ENCODE measurements around the gene KCNT1. TPM values are rescaled to one million over a fixed set of nuclear protein-coding genes. Genes with fewer than 3 reads are reported as not detected.

Gene KCNT1
- polyA plus RNA-seq, 1 donor (not counting 4 experiments of a cell fraction or from before 2014, with no cell fraction given) = not detected

DNA sequence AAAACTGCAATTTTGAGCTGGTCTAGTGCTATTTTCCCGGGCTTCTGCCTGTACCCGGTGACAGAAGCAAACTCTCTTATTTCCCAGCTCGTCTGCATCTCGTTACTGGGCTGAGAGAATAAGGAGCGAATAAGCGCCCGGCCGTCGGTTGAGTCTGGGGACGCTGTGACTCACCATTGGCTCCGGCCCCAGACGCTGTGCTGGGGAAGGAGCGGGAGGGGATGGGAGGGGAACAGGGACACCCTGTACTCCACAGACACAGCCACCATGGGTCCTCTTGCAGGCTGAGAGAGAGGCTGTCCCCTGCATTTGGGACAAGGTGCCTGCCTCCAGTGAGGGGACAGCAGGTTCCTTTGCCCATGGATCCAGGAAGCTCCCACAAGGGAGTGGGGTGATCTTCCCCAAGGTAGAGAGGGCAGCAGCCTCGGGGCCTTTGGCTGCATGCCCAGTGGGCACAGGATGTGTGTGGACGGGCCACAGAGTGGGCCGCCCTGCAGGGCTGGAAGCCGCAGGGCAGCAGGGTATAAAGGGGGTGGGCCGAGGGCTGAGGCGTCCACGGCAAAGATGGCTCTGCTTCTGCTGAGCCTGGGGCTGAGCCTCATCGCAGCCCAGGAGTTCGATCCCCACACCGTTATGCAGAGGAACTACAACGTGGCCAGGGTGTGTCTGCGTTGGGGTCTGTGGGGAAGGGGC lies 39.1 kb upstream of the KCNT1 start, which contains the start of gene LCN9:
LCN9 (plus strand) TSS at position 552 of the 693 bp plus-strand sequence; CDS start at position 565, 13 bp downstream.
- Histone ChIP-seq H3K27me3 (ENCODE audit: control insufficient read depth, extremely low read depth, insufficient read depth, low read length) (no peaks in the 10 kb centered on the region), H3K9me1 (ENCODE audit: control insufficient read depth, extremely low read depth, insufficient read depth, low read length) (no peaks in the 10 kb centered on the region), H3K79me2 (ENCODE audit: control insufficient read depth, insufficient read depth, low read length) (no peaks in the 10 kb centered on the region), H3K4me2 (ENCODE audit: control insufficient read depth, extremely low read depth, insufficient read depth, low read depth, low read length) (no peak within 1 kb of the TSS), H2AFZ (ENCODE audit: control insufficient read depth, low read length) (no peak within 1 kb of the TSS), H3K9me3 (ENCODE audit: control insufficient read depth, low read depth, low read length) (no peaks in the 10 kb centered on the region), H3K4me3 (ENCODE audit: control insufficient read depth in 2 of 3, extremely low read depth in 1 of 3, insufficient read depth in 2 of 3, low read depth in 1 of 3, low read length in 3 of 3) (no peak within 1 kb of the TSS), H3K4me1 (ENCODE audit: control insufficient read depth, extremely low read depth, insufficient read depth, low read length) (no peaks in the 10 kb centered on the region), H4K20me1 (ENCODE audit: control insufficient read depth, extremely low read depth, insufficient read depth, low read length) (no peaks in the 10 kb centered on the region), H3K9ac (ENCODE audit: control insufficient read depth, extremely low read depth, insufficient read depth, low read length) (no peak within 1 kb of the TSS), H3K36me3 (ENCODE audit: control insufficient read depth in 2 of 2, extremely low read depth in 1 of 2, insufficient read depth in 2 of 2, low read length in 2 of 2) (no peaks in the 10 kb centered on the region), H3K27ac (ENCODE audit: control insufficient read depth, insufficient read depth, low read length) (no peak within 1 kb of the TSS)
- DNase-seq (ENCODE audit: low read depth, low spot score) = no peak
- dilution Hi-C loops (cut with MboI; ENCODE audit: extremely low pct_ligation_motif_present, low sequenced_read_pairs) = no loop called here
- TF ChIP-seq, protein P1, sequence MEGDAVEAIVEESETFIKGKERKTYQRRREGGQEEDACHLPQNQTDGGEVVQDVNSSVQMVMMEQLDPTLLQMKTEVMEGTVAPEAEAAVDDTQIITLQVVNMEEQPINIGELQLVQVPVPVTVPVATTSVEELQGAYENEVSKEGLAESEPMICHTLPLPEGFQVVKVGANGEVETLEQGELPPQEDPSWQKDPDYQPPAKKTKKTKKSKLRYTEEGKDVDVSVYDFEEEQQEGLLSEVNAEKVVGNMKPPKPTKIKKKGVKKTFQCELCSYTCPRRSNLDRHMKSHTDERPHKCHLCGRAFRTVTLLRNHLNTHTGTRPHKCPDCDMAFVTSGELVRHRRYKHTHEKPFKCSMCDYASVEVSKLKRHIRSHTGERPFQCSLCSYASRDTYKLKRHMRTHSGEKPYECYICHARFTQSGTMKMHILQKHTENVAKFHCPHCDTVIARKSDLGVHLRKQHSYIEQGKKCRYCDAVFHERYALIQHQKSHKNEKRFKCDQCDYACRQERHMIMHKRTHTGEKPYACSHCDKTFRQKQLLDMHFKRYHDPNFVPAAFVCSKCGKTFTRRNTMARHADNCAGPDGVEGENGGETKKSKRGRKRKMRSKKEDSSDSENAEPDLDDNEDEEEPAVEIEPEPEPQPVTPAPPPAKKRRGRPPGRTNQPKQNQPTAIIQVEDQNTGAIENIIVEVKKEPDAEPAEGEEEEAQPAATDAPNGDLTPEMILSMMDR (optimal IDR thresholded peaks at IDR 0.05 in 1 of 3, IDR thresholded peaks at IDR 0.05 in 1 of 3, conservative IDR thresholded peaks at IDR 0.05 in 1 of 3; ENCODE audit: extremely low read depth in 1 of 3, insufficient read depth in 2 of 3, low read length in 3 of 3) = no peak
- TF ChIP-seq EZH2 (IDR thresholded peaks at IDR 0.05; ENCODE audit: low read length) = no peak
- no peak for FAIRE-seq

DNA sequence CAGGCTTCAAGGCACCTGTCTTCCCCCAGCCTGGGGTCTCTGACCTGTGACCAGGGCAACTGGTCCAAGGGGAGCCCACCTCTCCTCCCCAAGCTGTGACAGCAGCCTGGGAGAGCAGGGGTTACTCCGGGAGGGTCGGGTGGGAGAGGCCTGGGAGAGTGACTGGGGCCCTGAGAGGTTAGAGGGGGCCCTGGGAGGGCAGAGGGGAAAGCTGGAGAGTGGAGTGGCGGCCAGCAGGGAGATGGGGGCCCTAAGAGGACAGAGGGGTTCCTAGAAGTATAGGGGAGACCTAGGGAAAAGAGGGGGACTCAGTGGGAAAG lies 38.6 kb upstream of the KCNT1 start:
- H3K4me3 ChIP-seq (ENCODE audit: control insufficient read depth in 2 of 3, extremely low read depth in 1 of 3, insufficient read depth in 2 of 3, low read depth in 1 of 3, low read length in 3 of 3) = no peak overlapping the region
- no peaks in the 10 kb centered on the region for H3K27me3 ChIP-seq (ENCODE audit: control insufficient read depth, extremely low read depth, insufficient read depth, low read length)
- no peaks in the 10 kb centered on the region for H3K4me1 ChIP-seq (ENCODE audit: control insufficient read depth, extremely low read depth, insufficient read depth, low read length)
- no peaks in the 10 kb centered on the region for H3K9me3 ChIP-seq (ENCODE audit: control insufficient read depth, low read depth, low read length)
- FAIRE-seq (no peak), DNase-seq (ENCODE audit: low read depth, low spot score) (no peak)
- H3K4me2 ChIP-seq (ENCODE audit: control insufficient read depth, extremely low read depth, insufficient read depth, low read depth, low read length) = no peak overlapping the region
- H3K27ac ChIP-seq (ENCODE audit: control insufficient read depth, insufficient read depth, low read length) = no peak overlapping the region
- no peak overlapping the region for H2AFZ ChIP-seq (ENCODE audit: control insufficient read depth, low read length)
- no peak overlapping the region for H3K9ac ChIP-seq (ENCODE audit: control insufficient read depth, extremely low read depth, insufficient read depth, low read length)
- no peaks in the 10 kb centered on the region for H3K79me2 ChIP-seq (ENCODE audit: control insufficient read depth, insufficient read depth, low read length)
- no peaks in the 10 kb centered on the region for H3K9me1 ChIP-seq (ENCODE audit: control insufficient read depth, extremely low read depth, insufficient read depth, low read length)
- H4K20me1 ChIP-seq (ENCODE audit: control insufficient read depth, extremely low read depth, insufficient read depth, low read length) = no peaks in the 10 kb centered on the region
- dilution Hi-C loops (cut with MboI; ENCODE audit: extremely low pct_ligation_motif_present, low sequenced_read_pairs) = no loop called here
- no peak for TF ChIP-seq EZH2 (IDR thresholded peaks at IDR 0.05; ENCODE audit: low read length)
- TF ChIP-seq, protein P1 (optimal IDR thresholded peaks at IDR 0.05 in 1 of 3, IDR thresholded peaks at IDR 0.05 in 1 of 3, conservative IDR thresholded peaks at IDR 0.05 in 1 of 3; ENCODE audit: extremely low read depth in 1 of 3, insufficient read depth in 2 of 3, low read length in 3 of 3) = no peak
- no peaks in the 10 kb centered on the region for H3K36me3 ChIP-seq (ENCODE audit: control insufficient read depth in 2 of 2, extremely low read depth in 1 of 2, insufficient read depth in 2 of 2, low read length in 2 of 2)

Data from keratinocyte (primary cell).